Osteoblast (primary cell): ENCODE data around the gene LOXL3. TPM values are rescaled to one million over a fixed set of nuclear protein-coding genes. Genes with fewer than 3 reads are reported as not detected.
A peak's percentile ranks its signal among the peaks of the same experiment; 100 is the strongest.

Source experiments
- DNase-seq: peaks from one replicate; pipeline ENCODE4 v3.0.0; 2011; ENCODE audit warnings: low spot score, mixed read lengths; ENCODE audit not compliant: insufficient read length; ENCODE audit errors: missing footprints
- H2AFZ ChIP-seq: 2 replicates; pipeline ENCODE4 v1.6.0; 2011; ENCODE audit warnings: mild to moderate bottlenecking, low read length
- H3K27ac ChIP-seq: 2 replicates; pipeline ENCODE4 v1.5.1; 2011; ENCODE audit warnings: mild to moderate bottlenecking, low read depth, low read length, moderate library complexity
- H3K27me3 ChIP-seq: 2 replicates; pipeline ENCODE4 v1.6.0; 2012; ENCODE audit warnings: mild to moderate bottlenecking, control low read depth, inconsistent platforms, low read length, moderate library complexity; ENCODE audit not compliant: insufficient read depth
- H3K36me3 ChIP-seq: 2 replicates; pipeline ENCODE4 v1.5.1; 2011; ENCODE audit warnings: mild to moderate bottlenecking, low read length, control low read depth, moderate library complexity; ENCODE audit not compliant: insufficient read depth
- H3K4me1 ChIP-seq: 2 replicates; pipeline ENCODE4 v1.5.1; 2011; ENCODE audit warnings: mild to moderate bottlenecking, low read length, control low read depth, moderate library complexity; ENCODE audit not compliant: insufficient read depth
- H3K4me2 ChIP-seq: 2 replicates; pipeline ENCODE4 v1.6.0; 2011; ENCODE audit warnings: mild to moderate bottlenecking, low read length; ENCODE audit not compliant: insufficient read depth
- H3K4me3 ChIP-seq: fragments of 200-600 bp; sonication (generic); 3 replicates; pipeline ENCODE4 v1.5.1; 2012; ENCODE audit warnings: mild to moderate bottlenecking, low read length, inconsistent platforms; ENCODE audit not compliant: insufficient read depth
- H3K79me2 ChIP-seq: 2 replicates; pipeline ENCODE4 v1.6.0; 2012; ENCODE audit warnings: mild to moderate bottlenecking, low read length, control low read depth, inconsistent platforms; ENCODE audit not compliant: insufficient read depth
- H3K9me3 ChIP-seq: 2 replicates; pipeline ENCODE4 v1.5.1; 2011; ENCODE audit warnings: low read depth, low read length, control low read depth
- H4K20me1 ChIP-seq: 2 replicates; pipeline ENCODE4 v1.6.0; 2012; ENCODE audit warnings: mild to moderate bottlenecking, low read length, control low read depth; ENCODE audit not compliant: insufficient read depth
- total RNA-seq: library from RNA; depleted of rRNA; stranded (reverse); fragments of >200 nt; gene quantifications from 2 replicates; pipeline ENCODE4 v1.2.3, GENCODE V29; 2012
- TF ChIP-seq, protein P1 (sequence below): IDR thresholded peaks from 2 replicates; pipeline ENCODE4 v1.5.1; 2011; ENCODE audit warnings: mild to moderate bottlenecking, low read depth, low read length, moderate library complexity; ENCODE audit errors: extremely low read depth

The LOXL3 gene
- total RNA-seq, 1 donor: 97.4 TPM

DNA sequence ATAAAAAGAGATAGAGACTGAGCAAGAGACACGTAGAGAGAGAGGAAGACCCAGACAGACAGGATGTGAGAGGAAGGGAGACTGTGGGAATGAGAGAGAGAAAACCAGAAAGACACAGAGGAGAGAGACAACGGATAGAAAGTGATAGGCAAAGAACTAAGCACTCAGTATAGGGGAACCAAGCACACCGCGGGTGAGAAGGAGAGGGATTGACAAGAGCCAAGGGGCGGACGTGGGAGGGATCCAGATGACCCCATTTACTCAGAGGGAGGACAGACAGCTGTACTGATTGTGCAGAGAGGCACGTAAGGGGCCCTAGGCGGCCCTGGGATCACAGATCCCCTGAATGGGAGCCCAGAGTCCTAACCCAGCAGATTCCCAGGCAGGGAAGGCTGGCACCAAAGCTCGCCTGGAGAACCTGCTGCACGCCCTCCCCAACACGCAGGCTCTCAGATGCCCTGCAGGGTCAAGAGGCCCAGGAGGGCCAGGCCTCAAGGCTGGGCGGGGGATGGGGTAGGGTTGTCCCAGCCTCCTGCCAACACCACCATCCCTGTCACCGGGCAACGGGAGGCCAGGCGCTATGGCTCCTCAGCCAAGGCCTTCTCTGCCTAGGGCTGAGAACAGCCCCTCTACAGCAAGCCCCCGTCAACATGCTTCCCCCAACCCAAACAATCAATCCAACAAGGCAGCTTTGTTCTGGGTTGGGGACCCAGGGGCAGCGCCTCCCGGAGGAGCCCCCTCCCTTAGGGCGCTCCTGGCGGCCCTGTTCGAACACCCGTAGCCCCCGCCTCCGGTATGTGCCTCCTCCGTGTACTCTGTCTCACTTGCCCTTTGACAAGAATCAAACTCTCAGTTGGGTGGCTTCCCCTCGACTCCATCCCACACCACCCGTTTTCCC is 579 bp downstream of the LOXL3 start:
- peak overlapping the region; percentile 91 for H3K4me2 ChIP-seq
- peaks cover 57% of the 10 kb centered on the region for H3K36me3 ChIP-seq
- TF ChIP-seq, protein P1, sequence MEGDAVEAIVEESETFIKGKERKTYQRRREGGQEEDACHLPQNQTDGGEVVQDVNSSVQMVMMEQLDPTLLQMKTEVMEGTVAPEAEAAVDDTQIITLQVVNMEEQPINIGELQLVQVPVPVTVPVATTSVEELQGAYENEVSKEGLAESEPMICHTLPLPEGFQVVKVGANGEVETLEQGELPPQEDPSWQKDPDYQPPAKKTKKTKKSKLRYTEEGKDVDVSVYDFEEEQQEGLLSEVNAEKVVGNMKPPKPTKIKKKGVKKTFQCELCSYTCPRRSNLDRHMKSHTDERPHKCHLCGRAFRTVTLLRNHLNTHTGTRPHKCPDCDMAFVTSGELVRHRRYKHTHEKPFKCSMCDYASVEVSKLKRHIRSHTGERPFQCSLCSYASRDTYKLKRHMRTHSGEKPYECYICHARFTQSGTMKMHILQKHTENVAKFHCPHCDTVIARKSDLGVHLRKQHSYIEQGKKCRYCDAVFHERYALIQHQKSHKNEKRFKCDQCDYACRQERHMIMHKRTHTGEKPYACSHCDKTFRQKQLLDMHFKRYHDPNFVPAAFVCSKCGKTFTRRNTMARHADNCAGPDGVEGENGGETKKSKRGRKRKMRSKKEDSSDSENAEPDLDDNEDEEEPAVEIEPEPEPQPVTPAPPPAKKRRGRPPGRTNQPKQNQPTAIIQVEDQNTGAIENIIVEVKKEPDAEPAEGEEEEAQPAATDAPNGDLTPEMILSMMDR: no peak
- peaks cover 87% of the 10 kb centered on the region for H3K79me2 ChIP-seq
- H4K20me1 ChIP-seq: peaks cover 3% of the 10 kb centered on the region
- peak overlapping the region; percentile 93 for H3K27ac ChIP-seq
- H3K4me3 ChIP-seq: peak overlapping the region; percentile 93
- peak; percentile 89 for DNase-seq
- peak overlapping the region; percentile 70 for H2AFZ ChIP-seq
- no peaks in the 10 kb centered on the region for H3K9me3 ChIP-seq
- H3K27me3 ChIP-seq: no peaks in the 10 kb centered on the region
- H3K4me1 ChIP-seq: peaks cover 70% of the 10 kb centered on the region

DNA sequence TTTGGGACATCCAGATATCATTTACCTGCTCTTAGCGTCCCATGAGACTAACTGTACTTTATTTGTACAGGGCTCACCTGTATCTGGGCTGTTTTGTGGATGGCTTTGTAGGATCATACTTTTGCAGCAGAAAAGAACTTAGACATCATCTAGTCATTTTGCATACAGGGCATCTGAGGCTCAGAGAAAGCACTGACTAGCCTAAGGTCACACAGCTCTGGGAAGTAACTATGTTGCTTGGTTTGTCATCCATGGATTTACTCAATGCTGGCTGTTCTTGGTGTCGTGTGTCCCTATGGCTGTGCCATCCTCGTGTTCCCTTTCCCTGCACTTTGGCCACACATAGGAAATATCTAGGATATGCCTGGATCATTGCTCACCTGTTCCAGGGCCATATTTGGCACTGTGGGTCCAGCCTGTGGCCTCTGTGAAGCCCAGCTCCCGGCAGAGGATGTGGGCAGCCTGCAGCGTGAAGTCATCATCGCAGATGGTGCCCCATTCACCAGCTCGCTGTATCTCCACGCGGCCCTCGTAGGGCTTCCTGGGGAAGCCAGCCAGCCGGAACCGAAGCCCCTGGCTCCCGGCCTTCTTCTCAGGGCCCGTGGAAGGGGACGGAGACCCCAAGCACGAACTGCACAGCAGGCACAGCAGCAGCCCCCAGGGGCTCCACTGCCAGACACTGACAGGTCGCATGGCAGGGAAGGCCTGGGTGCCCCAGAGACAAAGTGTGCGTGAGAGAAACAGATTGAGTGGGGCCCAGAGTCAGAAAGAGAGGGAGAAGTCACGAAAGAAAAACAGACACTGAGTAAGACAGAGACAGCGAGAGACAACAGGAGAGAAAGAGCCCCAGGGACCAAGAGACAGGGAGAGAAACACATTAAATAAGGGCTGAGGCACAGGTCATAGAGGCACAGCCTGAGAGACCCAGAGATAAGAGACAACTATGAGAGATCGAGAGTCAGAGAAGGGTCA is 1.5 kb downstream of the LOXL3 start:
- TF ChIP-seq, protein P1: no peak
- Histone ChIP-seq H3K27ac (peak overlapping the region; percentile 93), H3K79me2 (peaks cover 88% of the 10 kb centered on the region), H3K27me3 (no peaks in the 10 kb centered on the region), H4K20me1 (peaks cover 3% of the 10 kb centered on the region), H2AFZ (peak overlapping the region; percentile 36), H3K4me1 (peaks cover 65% of the 10 kb centered on the region), H3K36me3 (peaks cover 55% of the 10 kb centered on the region), H3K4me2 (peak overlapping the region; percentile 91), H3K9me3 (no peaks in the 10 kb centered on the region), H3K4me3 (peak overlapping the region; percentile 93)
- peak; percentile 92 for DNase-seq

DNA sequence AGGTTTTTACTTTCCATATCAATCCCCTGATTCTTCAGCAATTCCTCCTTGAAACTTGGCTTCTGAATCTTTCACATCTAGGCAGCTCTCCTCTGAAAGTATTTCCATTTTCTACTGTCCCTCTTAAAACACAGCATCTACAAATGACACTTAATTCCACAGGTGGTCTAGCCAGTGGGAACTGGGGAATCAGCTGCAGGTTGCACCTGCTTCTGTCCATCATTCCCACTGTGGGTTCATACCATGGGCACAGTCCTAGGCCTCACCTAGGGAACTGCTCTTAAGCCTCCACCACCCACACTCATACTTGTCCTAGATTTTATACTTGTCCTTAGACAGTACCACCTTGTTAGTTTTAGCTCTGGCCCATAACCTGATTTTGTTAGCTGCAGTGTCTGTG is 2.2 kb downstream of the LOXL3 start:
- H3K4me1 ChIP-seq: peaks cover 60% of the 10 kb centered on the region
- H3K4me2 ChIP-seq: peak overlapping the region; percentile 91
- TF ChIP-seq, protein P1: no peak
- peaks cover 54% of the 10 kb centered on the region for H3K36me3 ChIP-seq
- H4K20me1 ChIP-seq: peaks cover 3% of the 10 kb centered on the region
- H3K9me3 ChIP-seq: no peaks in the 10 kb centered on the region
- H3K4me3 ChIP-seq: peak overlapping the region; percentile 93
- no peaks in the 10 kb centered on the region for H3K27me3 ChIP-seq
- H3K27ac ChIP-seq: peak overlapping the region; percentile 93
- no peak for DNase-seq
- H3K79me2 ChIP-seq: peaks cover 85% of the 10 kb centered on the region
- H2AFZ ChIP-seq: no peak overlapping the region
